ENCODE results near the gene CACNA1C.

The CACNA1C gene

DNA sequence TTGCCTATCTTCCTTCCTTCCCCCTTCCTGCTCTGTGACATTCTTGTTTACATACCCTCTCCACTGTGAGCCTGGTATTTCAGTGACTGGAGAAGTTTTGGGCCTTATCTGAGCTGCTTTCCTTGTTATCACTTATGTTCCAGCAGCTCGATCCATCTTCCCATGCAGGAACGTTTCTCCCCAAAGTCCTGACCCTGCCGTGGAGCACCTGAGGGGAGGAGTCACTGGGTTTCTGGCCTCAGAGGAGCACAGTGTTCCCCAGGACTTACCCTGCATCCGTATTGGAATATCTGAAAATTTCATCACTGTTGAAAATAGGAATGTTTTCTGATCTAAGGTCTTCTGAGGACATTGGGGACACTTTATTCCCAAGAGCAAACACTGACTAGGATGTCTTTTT, 141.8 kb downstream of the CACNA1C start:
- H3K27ac Mint-ChIP-seq (ENCODE audit: low read depth), result no peak overlapping the region
- H3K9me3 Mint-ChIP-seq, result no peaks in the 10 kb centered on the region
- H3K4me1 Mint-ChIP-seq, result no peaks in the 10 kb centered on the region
- no peak overlapping the region for H3K4me3 Mint-ChIP-seq
- H3K27me3 Mint-ChIP-seq, result peaks cover 35% of the 10 kb centered on the region
- DNase-seq (ENCODE audit: low spot score in 2 of 2) (no peak), ATAC-seq (replicated peaks; ENCODE audit: extremely low read depth, poor library complexity, severe bottlenecking) (no peak)
- H3K36me3 Mint-ChIP-seq (ENCODE audit: insufficient read depth), result no peaks in the 10 kb centered on the region

- Mint-ChIP-seq H3K36me3 (ENCODE audit: insufficient read depth) (no peaks in the 10 kb centered on the region), H3K4me3 (no peak overlapping the region), H3K27ac (ENCODE audit: low read depth) (no peak overlapping the region), H3K27me3 (peaks cover 40% of the 10 kb centered on the region), H3K9me3 (no peaks in the 10 kb centered on the region), H3K4me1 (no peaks in the 10 kb centered on the region)
- no peak for ATAC-seq (replicated peaks; ENCODE audit: extremely low read depth, poor library complexity, severe bottlenecking)
- DNase-seq (ENCODE audit: low spot score in 2 of 2), result no peak
Observed at GRCh38 chr12:2195085-2195484, 142.3 kb downstream of the CACNA1C start.

DNA sequence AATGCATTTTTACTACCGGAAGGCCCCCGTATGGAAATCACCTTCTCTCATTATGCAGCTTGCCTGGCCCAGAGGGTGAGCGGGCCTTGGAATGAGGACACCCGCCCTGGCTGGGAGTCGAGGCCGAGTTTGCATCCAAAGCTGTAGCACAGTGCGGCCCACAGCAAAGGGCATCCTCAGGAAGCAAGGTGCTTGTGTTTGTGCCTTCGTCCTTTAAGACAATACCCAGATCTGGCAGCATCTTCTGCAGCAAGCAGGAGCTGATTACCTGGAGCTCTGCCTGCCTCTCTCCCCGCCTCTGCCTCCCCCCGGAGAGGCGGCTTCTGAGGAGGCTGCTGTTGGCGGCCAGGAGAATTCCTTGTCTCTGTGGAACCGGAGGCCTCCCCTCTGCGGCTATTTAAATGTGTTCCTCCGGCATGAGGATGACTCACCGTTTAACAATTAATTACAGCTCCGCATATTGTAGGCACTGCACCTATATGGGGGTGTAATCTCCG, 145.3 kb downstream of the CACNA1C start:
- Mint-ChIP-seq H3K27me3 (peaks cover 62% of the 10 kb centered on the region), H3K27ac (ENCODE audit: low read depth) (no peak overlapping the region), H3K36me3 (ENCODE audit: insufficient read depth) (no peaks in the 10 kb centered on the region), H3K4me3 (no peak overlapping the region), H3K4me1 (no peaks in the 10 kb centered on the region), H3K9me3 (no peaks in the 10 kb centered on the region)
- no peak for DNase-seq (ENCODE audit: low spot score in 2 of 2)
- ATAC-seq (replicated peaks; ENCODE audit: extremely low read depth, poor library complexity, severe bottlenecking), result no peak

DNA sequence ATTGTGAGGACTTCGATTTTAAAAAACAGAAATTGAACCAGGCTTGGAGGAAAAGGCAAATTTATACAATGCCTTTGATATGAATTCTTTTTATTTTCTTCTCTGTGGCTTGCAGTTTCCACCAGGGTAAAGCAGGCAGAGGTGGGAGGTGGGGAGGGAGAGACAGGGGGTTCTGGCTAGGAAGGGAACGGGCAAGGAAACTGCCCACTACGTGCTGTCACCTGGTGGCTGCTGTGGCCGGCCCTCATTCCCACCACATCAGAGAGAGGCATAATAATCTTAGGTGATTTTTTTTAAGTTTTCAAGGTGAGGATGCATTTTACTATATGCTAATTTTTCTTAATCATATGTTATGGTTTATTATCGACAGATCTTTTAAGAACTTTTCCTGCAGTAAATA, 145.8 kb downstream of the CACNA1C start:
- ATAC-seq (replicated peaks; ENCODE audit: extremely low read depth, poor library complexity, severe bottlenecking) (no peak), DNase-seq (ENCODE audit: low spot score in 2 of 2) (no peak)
- H3K4me3 Mint-ChIP-seq, result no peak overlapping the region
- H3K27ac Mint-ChIP-seq (ENCODE audit: low read depth), result no peak overlapping the region
- no peaks in the 10 kb centered on the region for H3K9me3 Mint-ChIP-seq
- no peaks in the 10 kb centered on the region for H3K36me3 Mint-ChIP-seq (ENCODE audit: insufficient read depth)
- H3K27me3 Mint-ChIP-seq, result peaks cover 62% of the 10 kb centered on the region
- no peaks in the 10 kb centered on the region for H3K4me1 Mint-ChIP-seq

DNA sequence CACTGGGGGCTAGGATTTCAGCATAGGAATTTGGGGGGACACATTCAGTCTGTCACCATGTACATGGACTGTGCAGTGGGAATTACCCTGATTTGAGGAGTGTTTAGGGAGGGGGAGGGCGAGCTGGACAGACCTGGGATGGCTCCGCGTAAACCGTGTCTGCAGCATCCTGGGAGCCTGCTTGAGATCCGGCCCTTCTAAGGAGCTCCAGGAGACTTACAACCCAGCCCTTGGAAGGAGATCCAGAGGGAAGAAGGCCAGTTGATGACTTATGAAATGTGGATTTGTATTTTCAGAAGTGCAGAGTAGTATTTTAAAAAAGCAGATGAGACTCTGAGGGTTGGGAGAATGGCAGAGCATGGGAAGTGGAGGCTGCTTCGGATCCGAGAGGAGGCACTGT, 153.2 kb downstream of the CACNA1C start:
- H3K4me3 Mint-ChIP-seq, result no peak overlapping the region
- DNase-seq (ENCODE audit: low spot score in 2 of 2) (no peak), ATAC-seq (replicated peaks; ENCODE audit: extremely low read depth, poor library complexity, severe bottlenecking) (no peak)
- peaks cover 48% of the 10 kb centered on the region for H3K27me3 Mint-ChIP-seq
- H3K4me1 Mint-ChIP-seq, result no peaks in the 10 kb centered on the region
- H3K27ac Mint-ChIP-seq (ENCODE audit: low read depth), result no peak overlapping the region
- no peaks in the 10 kb centered on the region for H3K9me3 Mint-ChIP-seq
- H3K36me3 Mint-ChIP-seq (ENCODE audit: insufficient read depth), result no peaks in the 10 kb centered on the region

- no peak overlapping the region for H3K27ac Mint-ChIP-seq (ENCODE audit: low read depth)
- peaks cover 40% of the 10 kb centered on the region for H3K27me3 Mint-ChIP-seq
- DNase-seq (ENCODE audit: low spot score in 2 of 2) (no peak), ATAC-seq (replicated peaks; ENCODE audit: extremely low read depth, poor library complexity, severe bottlenecking) (no peak)
- H3K36me3 Mint-ChIP-seq (ENCODE audit: insufficient read depth), result no peaks in the 10 kb centered on the region
- no peaks in the 10 kb centered on the region for H3K4me1 Mint-ChIP-seq
- no peaks in the 10 kb centered on the region for H3K9me3 Mint-ChIP-seq
- H3K4me3 Mint-ChIP-seq, result no peak overlapping the region
Observed at GRCh38 chr12:2208837-2209635, 156.2 kb downstream of the CACNA1C start.

DNA sequence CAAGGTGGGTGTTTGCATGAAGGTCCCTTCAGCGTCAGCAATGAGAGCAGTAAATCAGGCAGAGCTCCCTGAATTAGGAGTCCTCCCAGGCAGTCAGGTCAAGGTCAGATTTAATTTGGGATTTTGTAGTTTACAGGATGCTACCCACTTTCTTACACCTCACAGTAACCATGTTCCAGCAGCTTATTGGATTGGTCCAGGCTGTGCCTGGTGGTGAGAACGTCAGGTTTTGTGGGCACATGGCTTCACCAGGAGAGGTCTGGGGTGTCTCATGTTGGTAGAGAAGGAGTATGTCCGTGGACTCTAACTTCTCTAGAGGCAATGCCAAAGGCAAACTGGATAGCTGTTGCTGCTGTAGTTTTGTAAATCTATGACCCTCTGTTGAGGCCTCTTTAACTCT, 158.3 kb downstream of the CACNA1C start:
- H3K4me1 Mint-ChIP-seq, result no peaks in the 10 kb centered on the region
- no peak overlapping the region for H3K27ac Mint-ChIP-seq (ENCODE audit: low read depth)
- DNase-seq (ENCODE audit: low spot score in 2 of 2), result no peak
- peaks cover 46% of the 10 kb centered on the region for H3K27me3 Mint-ChIP-seq
- H3K4me3 Mint-ChIP-seq, result no peak overlapping the region
- no peak for ATAC-seq (replicated peaks; ENCODE audit: extremely low read depth, poor library complexity, severe bottlenecking)
- no peaks in the 10 kb centered on the region for H3K9me3 Mint-ChIP-seq
- H3K36me3 Mint-ChIP-seq (ENCODE audit: insufficient read depth), result no peaks in the 10 kb centered on the region

- H3K9me3 Mint-ChIP-seq, result no peaks in the 10 kb centered on the region
- no peaks in the 10 kb centered on the region for H3K36me3 Mint-ChIP-seq (ENCODE audit: insufficient read depth)
- ATAC-seq (replicated peaks; ENCODE audit: extremely low read depth, poor library complexity, severe bottlenecking), result no peak
- no peak for DNase-seq (ENCODE audit: low spot score in 2 of 2)
- H3K4me3 Mint-ChIP-seq, result no peak overlapping the region
- H3K27ac Mint-ChIP-seq (ENCODE audit: low read depth), result no peak overlapping the region
- no peaks in the 10 kb centered on the region for H3K4me1 Mint-ChIP-seq
- H3K27me3 Mint-ChIP-seq, result peaks cover 37% of the 10 kb centered on the region
Observed at GRCh38 chr12:2212537-2212936, 159.8 kb downstream of the CACNA1C start.

GRCh38 chr12:2212971-2213869, 160.4 kb downstream of the CACNA1C start:
- H3K36me3 Mint-ChIP-seq (ENCODE audit: insufficient read depth), result no peaks in the 10 kb centered on the region
- no peak overlapping the region for H3K27ac Mint-ChIP-seq (ENCODE audit: low read depth)
- no peaks in the 10 kb centered on the region for H3K9me3 Mint-ChIP-seq
- H3K4me1 Mint-ChIP-seq, result no peaks in the 10 kb centered on the region
- H3K4me3 Mint-ChIP-seq, result no peak overlapping the region
- ATAC-seq (replicated peaks; ENCODE audit: extremely low read depth, poor library complexity, severe bottlenecking) (no peak), DNase-seq (ENCODE audit: low spot score in 2 of 2) (no peak)
- H3K27me3 Mint-ChIP-seq, result peaks cover 38% of the 10 kb centered on the region

DNA sequence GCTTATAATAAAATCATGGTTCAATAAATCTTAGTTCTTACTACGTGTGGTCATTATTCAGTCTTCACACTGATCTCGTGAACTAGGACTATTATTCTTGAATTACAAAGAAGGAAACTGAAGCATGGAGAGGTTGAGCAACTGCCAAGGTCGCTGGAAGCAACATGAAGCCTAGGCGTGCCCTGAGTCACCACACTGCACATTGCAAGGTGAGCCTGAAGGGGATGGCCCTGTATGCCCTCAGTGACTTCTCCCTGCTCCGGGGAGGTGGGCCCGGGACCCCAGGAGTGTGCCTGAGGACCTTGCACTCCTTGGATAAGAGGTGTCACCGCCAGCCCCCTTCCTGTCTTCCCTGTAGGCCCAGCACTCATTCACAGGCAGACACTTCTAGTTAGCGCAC, 161.6 kb downstream of the CACNA1C start:
- DNase-seq (ENCODE audit: low spot score in 2 of 2) (no peak), ATAC-seq (replicated peaks; ENCODE audit: extremely low read depth, poor library complexity, severe bottlenecking) (no peak)
- H3K4me1 Mint-ChIP-seq, result no peaks in the 10 kb centered on the region
- no peaks in the 10 kb centered on the region for H3K9me3 Mint-ChIP-seq
- no peak overlapping the region for H3K27ac Mint-ChIP-seq (ENCODE audit: low read depth)
- no peaks in the 10 kb centered on the region for H3K36me3 Mint-ChIP-seq (ENCODE audit: insufficient read depth)
- H3K4me3 Mint-ChIP-seq, result no peak overlapping the region
- peaks cover 50% of the 10 kb centered on the region for H3K27me3 Mint-ChIP-seq

DNA sequence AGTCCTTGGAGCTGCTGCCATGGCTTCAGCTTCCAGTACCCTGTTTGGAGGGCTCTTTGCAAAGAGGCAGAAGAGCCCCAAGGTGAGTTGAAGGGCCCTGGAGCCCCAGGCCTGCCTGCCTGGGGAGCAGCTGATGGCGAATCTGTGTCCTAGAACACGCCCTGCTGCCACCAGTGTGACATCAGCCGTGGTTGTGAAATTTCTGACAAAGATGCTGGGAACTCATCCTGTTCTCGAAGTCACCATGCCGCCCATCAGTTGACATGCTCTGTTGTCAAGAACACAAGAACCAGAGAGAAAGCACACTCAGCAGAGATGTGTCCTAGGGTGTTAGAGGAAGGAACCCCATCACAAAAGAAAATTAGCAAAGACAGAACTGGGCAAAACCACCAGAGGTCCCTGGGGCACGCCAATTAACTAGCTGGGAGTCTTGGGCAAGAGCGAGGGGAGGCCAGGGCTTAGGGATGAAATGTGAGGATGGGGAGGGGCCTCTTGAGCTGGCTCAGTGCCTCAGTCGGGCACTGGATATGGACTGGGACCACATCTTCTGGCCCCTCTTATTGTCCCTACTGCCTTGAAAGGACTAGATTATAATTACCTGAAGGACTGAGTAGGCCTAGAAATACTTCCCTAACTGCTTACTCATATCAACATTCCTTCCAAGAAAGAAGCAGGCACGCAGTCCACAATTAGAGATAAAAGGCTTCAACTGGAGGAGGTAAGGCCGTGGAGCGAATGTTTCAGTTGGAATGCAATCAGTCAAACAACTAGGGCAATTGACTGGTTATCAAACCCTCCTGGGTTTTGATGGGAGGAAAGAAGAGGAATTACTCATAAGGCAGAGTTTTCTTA, 163.1 kb downstream of the CACNA1C start:
- H3K27ac Mint-ChIP-seq (ENCODE audit: low read depth), result no peak overlapping the region
- no peaks in the 10 kb centered on the region for H3K4me1 Mint-ChIP-seq
- DNase-seq (ENCODE audit: low spot score in 2 of 2) (no peak), ATAC-seq (replicated peaks; ENCODE audit: extremely low read depth, poor library complexity, severe bottlenecking) (no peak)
- peaks cover 64% of the 10 kb centered on the region for H3K27me3 Mint-ChIP-seq
- H3K36me3 Mint-ChIP-seq (ENCODE audit: insufficient read depth), result no peaks in the 10 kb centered on the region
- no peak overlapping the region for H3K4me3 Mint-ChIP-seq
- H3K9me3 Mint-ChIP-seq, result no peaks in the 10 kb centered on the region

GRCh38 chr12:2218706-2219105, 165.9 kb downstream of the CACNA1C start:
- ATAC-seq (replicated peaks; ENCODE audit: extremely low read depth, poor library complexity, severe bottlenecking) (no peak), DNase-seq (ENCODE audit: low spot score in 2 of 2) (no peak)
- no peaks in the 10 kb centered on the region for H3K4me1 Mint-ChIP-seq
- H3K27ac Mint-ChIP-seq (ENCODE audit: low read depth), result no peak overlapping the region
- H3K4me3 Mint-ChIP-seq, result no peak overlapping the region
- no peaks in the 10 kb centered on the region for H3K9me3 Mint-ChIP-seq
- H3K36me3 Mint-ChIP-seq (ENCODE audit: insufficient read depth), result no peaks in the 10 kb centered on the region
- peaks cover 69% of the 10 kb centered on the region for H3K27me3 Mint-ChIP-seq
